ENCODE results near the gene GIGYF2.

- no peak for TF ChIP-seq CTCF (IDR thresholded peaks at IDR 0.05; ENCODE audit: low read depth, low read length, missing input control)
- TF ChIP-seq NR2F2 (IDR thresholded peaks at IDR 0.05), result no peak
- TF ChIP-seq, protein P1, sequence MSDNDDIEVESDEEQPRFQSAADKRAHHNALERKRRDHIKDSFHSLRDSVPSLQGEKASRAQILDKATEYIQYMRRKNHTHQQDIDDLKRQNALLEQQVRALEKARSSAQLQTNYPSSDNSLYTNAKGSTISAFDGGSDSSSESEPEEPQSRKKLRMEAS (IDR thresholded peaks at IDR 0.05), result no peak
- TF ChIP-seq EGR1 (IDR thresholded peaks at IDR 0.05; ENCODE audit: low read depth in 2 of 2), result no peak
Observed at GRCh38 chr2:232744963-232745362, 47.8 kb downstream of the GIGYF2 start.
